PC-3 (cell line): ENCODE results near the gene KIF21A.

ENCODE experiments used
- CTCF ChIP-seq: fragments of 300-600 bp; sonication (generic); conservative IDR thresholded peaks from 2 replicates; pipeline ENCODE4 v1.5.1; 2017; ENCODE audit warnings: antibody characterized with exemption, low read depth, mild to moderate bottlenecking, low read length
- EZH2 ChIP-seq: fragments of 300-600 bp; sonication (generic); IDR thresholded peaks from one replicate; pipeline ENCODE4 v1.6.1; 2017; ENCODE audit warnings: antibody characterized with exemption, mild to moderate bottlenecking, low read length; ENCODE audit not compliant: unreplicated experiment

DNA sequence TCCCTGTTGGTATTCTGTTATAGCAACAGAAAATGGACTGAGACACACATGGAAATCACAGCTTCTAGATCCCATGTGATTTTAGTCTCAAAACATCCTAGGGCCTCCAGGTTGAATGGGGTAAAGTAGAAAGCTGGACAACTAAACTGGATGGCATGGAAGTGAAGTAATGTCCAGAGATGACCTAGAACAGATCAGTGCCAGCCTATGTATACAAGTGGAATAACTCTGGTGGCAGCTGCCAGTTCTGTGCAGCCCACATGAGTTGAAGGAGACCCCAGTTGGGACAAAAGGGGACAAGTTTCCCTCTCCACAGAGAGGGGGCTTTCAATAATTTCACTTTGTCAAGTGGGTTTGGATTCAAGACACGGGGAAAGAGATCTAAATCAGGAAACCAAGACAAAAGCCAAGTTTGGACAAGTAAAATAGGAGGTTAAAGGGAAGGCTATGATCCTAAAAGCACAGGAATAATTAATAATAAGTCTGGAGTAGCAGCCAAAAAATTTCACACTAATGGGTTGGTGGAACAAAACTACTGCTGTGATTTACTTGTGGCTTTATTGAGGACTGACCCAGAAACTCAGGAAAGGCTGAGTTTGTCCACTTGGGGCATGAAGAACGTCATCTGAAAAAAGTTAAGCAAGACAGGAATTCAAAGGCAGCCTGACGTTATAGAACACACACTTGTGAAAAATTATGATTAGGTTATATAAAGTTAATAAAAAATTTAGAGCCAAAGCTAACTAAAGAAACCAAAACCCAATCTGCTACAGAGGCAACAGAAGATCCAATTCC is 11.7 kb downstream of the KIF21A start:
- TF ChIP-seq CTCF (no peak), EZH2 (no peak)
